Prostate gland (tissue), 2 donors: ENCODE measurements around the gene NID2. TPM values are rescaled to one million over a fixed set of nuclear protein-coding genes. Genes with fewer than 3 reads are reported as not detected.

Experiments used
- DNase-seq: peaks from one replicate; pipeline ENCODE4 v3.0.0-alpha.2; 2019; ENCODE audit warnings: low spot score
- H3K27ac ChIP-seq, 2 donors: fragments of 200-600 bp; sonication (generic); 2 replicates each; pipeline ENCODE4 v1.5.1; 2017 to 2019
- H3K27me3 ChIP-seq: fragments of 200-600 bp; sonication (generic); replicated peaks from 2 replicates; pipeline ENCODE4 v1.5.1; 2019; ENCODE audit not compliant: insufficient read depth
- H3K36me3 ChIP-seq, 2 donors: fragments of 200-600 bp; sonication (generic); 1 replicate in 1 of 2; 2 replicates in 1 of 2; pipeline versions ENCODE4 v1.5.1 to v1.8.1; 2017 to 2019
- H3K4me1 ChIP-seq: fragments of 200-600 bp; sonication (generic); replicated peaks from 2 replicates; pipeline ENCODE4 v1.5.1; 2019
- H3K4me3 ChIP-seq, 2 donors: fragments of 200-600 bp; sonication (generic); 2 replicates each; pipeline ENCODE4 v1.5.1; 2017 to 2019
- H3K9me3 ChIP-seq: fragments of 200-600 bp; sonication (generic); 2 replicates; pipeline ENCODE4 v1.5.1; 2017
- POLR2A ChIP-seq: fragments of 450-650 bp; IDR thresholded peaks from one replicate; pipeline ENCODE4 v1.6.1; 2016; ENCODE audit warnings: antibody characterized with exemption, mild to moderate bottlenecking
- POLR2AphosphoS5 ChIP-seq: sonication (generic); formaldehyde crosslinking; IDR thresholded peaks from one replicate; pipeline ENCODE4 v1.6.1; 2017; ENCODE audit warnings: antibody characterized with exemption
- whole genome bisulfite sequencing: methylation state at CpG from one replicate; pipeline ENCODE4 v1.1.5; 2018; 5-methylcytosine and 5-hydroxymethylcytosine counted together
- intact Hi-C: fragments of 100-400 bp; cut with DNase I; formaldehyde crosslinking; loops from one replicate; pipeline ENCODE4 v1.14.2; 2022
- total RNA-seq, 2 donors: library from RNA; depleted of rRNA; stranded (reverse); fragments of >200 nt; gene quantifications; one replicate each; pipeline ENCODE4 v1.1.0, GENCODE V29; 2016
- TF ChIP-seq, protein P1 (sequence below), 4 experiments: fragments of 200-600 bp in 2 of 4; fragments of 450-650 bp in 2 of 4; sonication (generic) in 2 of 4; IDR thresholded peaks; 1 replicate in 3 of 4; 2 replicates in 1 of 4; pipeline ENCODE4 v1.5.1; 2016 to 2019; ENCODE audit warnings: antibody characterized with exemption in 4 of 4, mild to moderate bottlenecking in 2 of 4, moderate library complexity in 2 of 4

NID2 gene
- total RNA-seq, 2 donors from 2014 or later: 6.9 to 17.2 TPM

- H3K27ac ChIP-seq: no peak overlapping the region
- no peaks in the 10 kb centered on the region for H3K4me1 ChIP-seq
- H3K27me3 ChIP-seq: no peaks in the 10 kb centered on the region
- 89% methylated on average over 4 of the region's 4 CpGs for WGBS
- no peaks in the 10 kb centered on the region for H3K9me3 ChIP-seq
- no peak for DNase-seq
- no peaks in the 10 kb centered on the region for H3K36me3 ChIP-seq
- TF ChIP-seq POLR2AphosphoS5: no peak
- no peak for TF ChIP-seq POLR2A
- TF ChIP-seq, protein P1, sequence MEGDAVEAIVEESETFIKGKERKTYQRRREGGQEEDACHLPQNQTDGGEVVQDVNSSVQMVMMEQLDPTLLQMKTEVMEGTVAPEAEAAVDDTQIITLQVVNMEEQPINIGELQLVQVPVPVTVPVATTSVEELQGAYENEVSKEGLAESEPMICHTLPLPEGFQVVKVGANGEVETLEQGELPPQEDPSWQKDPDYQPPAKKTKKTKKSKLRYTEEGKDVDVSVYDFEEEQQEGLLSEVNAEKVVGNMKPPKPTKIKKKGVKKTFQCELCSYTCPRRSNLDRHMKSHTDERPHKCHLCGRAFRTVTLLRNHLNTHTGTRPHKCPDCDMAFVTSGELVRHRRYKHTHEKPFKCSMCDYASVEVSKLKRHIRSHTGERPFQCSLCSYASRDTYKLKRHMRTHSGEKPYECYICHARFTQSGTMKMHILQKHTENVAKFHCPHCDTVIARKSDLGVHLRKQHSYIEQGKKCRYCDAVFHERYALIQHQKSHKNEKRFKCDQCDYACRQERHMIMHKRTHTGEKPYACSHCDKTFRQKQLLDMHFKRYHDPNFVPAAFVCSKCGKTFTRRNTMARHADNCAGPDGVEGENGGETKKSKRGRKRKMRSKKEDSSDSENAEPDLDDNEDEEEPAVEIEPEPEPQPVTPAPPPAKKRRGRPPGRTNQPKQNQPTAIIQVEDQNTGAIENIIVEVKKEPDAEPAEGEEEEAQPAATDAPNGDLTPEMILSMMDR (IDR thresholded peaks at IDR 0.05): no peak
- H3K4me3 ChIP-seq: no peak overlapping the region
- intact Hi-C loops: no loop called here
Observed at GRCh38 chr14:52090936-52091335, 22.1 kb upstream of the NID2 start.

- Histone ChIP-seq H3K27ac (no peak overlapping the region), H3K27me3 (no peaks in the 10 kb centered on the region), H3K4me3 (no peak overlapping the region), H3K4me1 (no peaks in the 10 kb centered on the region), H3K36me3 (no peaks in the 10 kb centered on the region), H3K9me3 (no peaks in the 10 kb centered on the region)
- TF ChIP-seq POLR2AphosphoS5 (no peak), POLR2A (no peak)
- TF ChIP-seq, protein P1 (IDR thresholded peaks at IDR 0.05): no peak
- intact Hi-C loops: no loop called here
- DNase-seq: no peak
- 74% methylated on average over 1 of the region's 1 CpG for WGBS
Observed at GRCh38 chr14:52089218-52089617, 20.4 kb upstream of the NID2 start.

- no peaks in the 10 kb centered on the region for H3K9me3 ChIP-seq
- no peak overlapping the region for H3K27ac ChIP-seq
- WGBS: 41% methylated on average over 4 of the region's 4 CpGs
Observed at GRCh38 chr14:52086711-52087110, 17.9 kb upstream of the NID2 start.

DNA sequence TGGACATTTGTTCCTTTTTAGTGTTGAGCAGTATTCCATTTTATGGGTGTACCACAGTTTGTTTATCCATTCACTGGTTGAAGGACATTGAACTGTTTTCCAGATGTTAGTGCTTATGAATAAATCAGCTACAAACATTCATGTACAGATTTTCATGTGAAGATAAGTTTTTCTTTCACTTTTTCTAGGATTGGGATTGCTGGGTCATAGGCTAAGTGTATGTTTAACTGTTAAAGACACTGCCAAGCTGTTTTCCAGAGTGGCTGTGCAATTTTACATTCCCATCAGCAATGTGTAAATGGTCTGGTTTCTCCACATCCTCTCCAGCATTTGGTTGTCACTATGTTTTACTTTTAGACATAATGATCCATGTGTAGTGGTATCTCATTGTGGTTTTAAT lies 14.0 kb upstream of the NID2 start:
- no peak for DNase-seq

More at GRCh38 chr14:52086711-52087110, 17.9 kb upstream of the NID2 start:
- TF ChIP-seq POLR2A (no peak), POLR2AphosphoS5 (no peak)
- TF ChIP-seq, protein P1 (IDR thresholded peaks at IDR 0.05): no peak
- no peaks in the 10 kb centered on the region for H3K4me1 ChIP-seq
- no peaks in the 10 kb centered on the region for H3K27me3 ChIP-seq
- no peaks in the 10 kb centered on the region for H3K36me3 ChIP-seq
- no peak for DNase-seq
- no peak overlapping the region for H3K4me3 ChIP-seq
- intact Hi-C loops: no loop called here

GRCh38 chr14:52081964-52082363 lies 13.1 kb upstream of the NID2 start:
- Histone ChIP-seq H3K4me1 (no peaks in the 10 kb centered on the region), H3K27ac (no peak overlapping the region), H3K36me3 (no peaks in the 10 kb centered on the region), H3K9me3 (no peaks in the 10 kb centered on the region), H3K4me3 (no peak overlapping the region), H3K27me3 (no peaks in the 10 kb centered on the region)
- WGBS: 90% methylated on average over 3 of the region's 3 CpGs
- TF ChIP-seq POLR2AphosphoS5 (no peak), POLR2A (no peak)
- TF ChIP-seq, protein P1 (IDR thresholded peaks at IDR 0.05): no peak
- DNase-seq: no peak
- intact Hi-C loops: no loop called here

More for the DNA sequence above, 14.0 kb upstream of the NID2 start:
- intact Hi-C loops: no loop called here
- TF ChIP-seq POLR2AphosphoS5 (no peak), POLR2A (no peak)
- TF ChIP-seq, protein P1 (IDR thresholded peaks at IDR 0.05): no peak
- Histone ChIP-seq H3K27me3 (no peaks in the 10 kb centered on the region), H3K36me3 (no peaks in the 10 kb centered on the region), H3K4me3 (no peak overlapping the region), H3K9me3 (no peaks in the 10 kb centered on the region), H3K27ac (no peak overlapping the region), H3K4me1 (no peaks in the 10 kb centered on the region)
